HepG2 (cell line): ENCODE results near the gene HNRNPUL2. TPM values are rescaled to one million over a fixed set of nuclear protein-coding genes. Genes with fewer than 3 reads are reported as not detected.

Source experiments
- ATAC-seq: fragments of 200-7000 bp; cut with Tn5 transposase; 3 replicates; pipeline ENCODE4 v1.9.1; 2020; ENCODE audit warnings: mild to moderate bottlenecking, moderate library complexity
- BruUV-seq: library from RNA; stranded (reverse); fragments of 400-500 nt; replicated peaks from 2 replicates; lab custom pipeline; 2021; lab: Mats Ljungman, UMichigan
- CTCF ChIA-PET: fragments of 300-600 bp; formaldehyde crosslinking; extraction: SDS; loops from one replicate; lab custom pipeline; 2021; ENCODE audit warnings: low total read pairs, inconsistent platforms, low intra/inter-chr PET ratio; lab: Yijun Ruan, JAX
- POLR2A ChIA-PET: fragments of 350-600 bp; sonication (Branson Sonifier 250); formaldehyde crosslinking; loops from one replicate; lab custom pipeline; 2020; ENCODE audit warnings: antibody characterized with exemption, inconsistent platforms; lab: Yijun Ruan, JAX
- DNase-seq: peaks from one replicate; pipeline ENCODE4 v3.0.0-alpha.2; 2015; ENCODE audit warnings: low spot score
- FAIRE-seq: peaks from 3 replicates; lab custom pipeline; 2011; peaks lifted over from hg19 to GRCh38; lab: Jason Lieb, UNC
- H2AFZ ChIP-seq: one replicate; pipeline ENCODE4 v1.6.1; 2011; ENCODE audit warnings: low read length, inconsistent platforms
- H3K27ac ChIP-seq: fragments of 300-600 bp; 3 replicates; pipeline ENCODE4 v1.8.0; 2011; ENCODE audit warnings: mixed run types, mild to moderate bottlenecking, mixed read lengths, low read length, inconsistent platforms; ENCODE audit not compliant: insufficient read depth; ENCODE audit errors: extremely low read length
- H3K27me3 ChIP-seq, 2 experiments: fragments of 200-600 bp in 1 of 2; 2 replicates in 1 of 2; 3 replicates in 1 of 2; pipeline versions ENCODE4 v1.6.0 to v1.8.0; 2011; ENCODE audit warnings: low read length in 2 of 2, mild to moderate bottlenecking in 2 of 2, moderate library complexity in 2 of 2, inconsistent platforms in 1 of 2; ENCODE audit not compliant: insufficient read depth in 2 of 2, control insufficient read depth in 1 of 2
- H3K36me3 ChIP-seq, 2 experiments: fragments of 200-600 bp in 1 of 2; replicated peaks in 1 of 2; 2 replicates in 1 of 2; 3 replicates in 1 of 2; pipeline versions ENCODE4 v1.5.1 to v1.8.0; 2011; ENCODE audit warnings: low read length in 2 of 2, inconsistent platforms in 1 of 2; ENCODE audit not compliant: insufficient read depth in 2 of 2, control insufficient read depth in 1 of 2
- H3K4me1 ChIP-seq: 2 replicates; pipeline ENCODE4 v1.5.1; 2012; ENCODE audit warnings: low read length, inconsistent platforms; ENCODE audit not compliant: insufficient read depth
- H3K4me2 ChIP-seq: 2 replicates; pipeline ENCODE4 v1.6.0; 2011; ENCODE audit warnings: low read depth, low read length, inconsistent platforms
- H3K4me3 ChIP-seq, 3 experiments: fragments of 200-600 bp in 1 of 3; sonication (generic), shearing (Covaris generic) in 1 of 3; replicated peaks in 1 of 3; 2 replicates each; pipeline ENCODE4 v1.5.1; 2011 to 2016; ENCODE audit warnings: low read length in 3 of 3, inconsistent platforms in 2 of 3, low read depth in 2 of 3, mild to moderate bottlenecking in 2 of 3, control low read depth in 1 of 3, mixed read lengths in 1 of 3; ENCODE audit not compliant: insufficient read depth in 1 of 3
- H3K79me2 ChIP-seq: one replicate; pipeline ENCODE4 v1.6.1; 2011; ENCODE audit warnings: low read length, inconsistent platforms; ENCODE audit not compliant: insufficient read depth
- H3K9ac ChIP-seq: 2 replicates; pipeline ENCODE4 v1.6.0; 2011; ENCODE audit warnings: mild to moderate bottlenecking, low read depth, low read length, inconsistent platforms; ENCODE audit not compliant: insufficient read depth
- H3K9me3 ChIP-seq: 2 replicates; pipeline ENCODE4 v1.5.1; 2012; ENCODE audit warnings: mild to moderate bottlenecking, low read length
- H4K20me1 ChIP-seq: 2 replicates; pipeline ENCODE4 v1.6.0; 2011; ENCODE audit warnings: inconsistent platforms, mild to moderate bottlenecking, low read length, moderate library complexity; ENCODE audit not compliant: insufficient read depth
- ASH2L ChIP-seq: fragments of 300-600, 200-600 bp; sonication (generic); IDR thresholded peaks from 2 replicates; pipeline ENCODE4 v1.7.0; 2017; ENCODE audit warnings: low read depth, mild to moderate bottlenecking, moderate library complexity, mixed read lengths, low read length; ENCODE audit not compliant: insufficient read length
- CENPT ChIP-seq: sonication (generic); formaldehyde crosslinking; IDR thresholded peaks from 2 replicates; pipeline ENCODE4 v1.8.0; 2022; ENCODE audit warnings: low read depth, mild to moderate bottlenecking, moderate library complexity, missing genetic modification reagents
- DMTF1 ChIP-seq: sonication (generic); formaldehyde crosslinking; IDR thresholded peaks from 2 replicates; pipeline ENCODE4 v1.4.0; 2020; ENCODE audit warnings: mild to moderate bottlenecking, missing genetic modification reagents
- GLI4 ChIP-seq: sonication (generic); formaldehyde crosslinking; IDR thresholded peaks from 2 replicates; pipeline ENCODE4 v1.5.1; 2020; ENCODE audit warnings: missing genetic modification reagents, mild to moderate bottlenecking, moderate library complexity, borderline replicate concordance
- ISL2 ChIP-seq: sonication (generic); formaldehyde crosslinking; IDR thresholded peaks from 2 replicates; pipeline ENCODE4 v1.5.0; 2020; ENCODE audit warnings: missing genetic modification reagents
- MAZ ChIP-seq, 2 experiments: sonication (generic) in 1 of 2; formaldehyde crosslinking in 1 of 2; IDR thresholded peaks; 2 replicates each; pipeline versions ENCODE4 v1.5.0 to v1.6.1; 2012 to 2020; ENCODE audit warnings: low read depth in 2 of 2, mild to moderate bottlenecking in 2 of 2, borderline replicate concordance in 1 of 2, improper control_type of control experiment in 1 of 2, low read length in 1 of 2, missing genetic modification reagents in 1 of 2, moderate library complexity in 1 of 2
- NONO ChIP-seq, 2 experiments: fragments of 450-650 bp in 1 of 2; sonication (generic) in 1 of 2; formaldehyde crosslinking in 1 of 2; IDR thresholded peaks in 1 of 2; conservative IDR thresholded peaks in 1 of 2; 2 replicates each; pipeline versions ENCODE4 v1.6.1 to v1.8.0; 2017 to 2022; ENCODE audit warnings: mild to moderate bottlenecking in 1 of 2, missing genetic modification reagents in 1 of 2, moderate library complexity in 1 of 2
- POLR2G ChIP-seq: fragments of 200-400 bp; formaldehyde crosslinking; IDR thresholded peaks from 2 replicates; pipeline ENCODE4 v1.6.1; 2018; ENCODE audit warnings: mild to moderate bottlenecking, low read depth, low read length, moderate library complexity
- RARA ChIP-seq: IDR thresholded peaks from 2 replicates; pipeline ENCODE4 v1.6.1; 2016; ENCODE audit warnings: missing genetic modification reagents, missing compliant biosample characterization
- TOE1 ChIP-seq: sonication (generic); formaldehyde crosslinking; IDR thresholded peaks from 2 replicates; pipeline ENCODE4 v1.4.0; 2020; ENCODE audit warnings: mild to moderate bottlenecking, missing genetic modification reagents
- YY1 ChIP-seq: IDR thresholded peaks from 2 replicates; pipeline ENCODE4 v1.6.1; 2011; ENCODE audit warnings: low read length, low read depth, moderate library complexity, mild to moderate bottlenecking; ENCODE audit not compliant: insufficient read depth, insufficient replicate concordance
- ZBTB7A ChIP-seq: sonication (generic); formaldehyde crosslinking; IDR thresholded peaks from 2 replicates; pipeline ENCODE4 v1.8.0; 2022; ENCODE audit warnings: mild to moderate bottlenecking, missing genetic modification reagents
- ZFX ChIP-seq: sonication (generic); formaldehyde crosslinking; IDR thresholded peaks from 2 replicates; pipeline ENCODE4 v1.4.0; 2020; ENCODE audit warnings: mild to moderate bottlenecking, low read depth, missing genetic modification reagents, moderate library complexity
- ZNF121 ChIP-seq: sonication (generic); formaldehyde crosslinking; IDR thresholded peaks from 2 replicates; pipeline ENCODE4 v1.5.0; 2020; ENCODE audit warnings: mild to moderate bottlenecking, missing genetic modification reagents
- ZNF20 ChIP-seq: sonication (generic); formaldehyde crosslinking; IDR thresholded peaks from 2 replicates; pipeline ENCODE4 v1.4.0; 2020; ENCODE audit warnings: mild to moderate bottlenecking, moderate library complexity, missing genetic modification reagents
- ZNF224 ChIP-seq: sonication (generic); formaldehyde crosslinking; IDR thresholded peaks from 2 replicates; pipeline ENCODE4 v1.5.0; 2020; ENCODE audit warnings: mild to moderate bottlenecking, missing genetic modification reagents
- ZNF263 ChIP-seq: sonication (generic); formaldehyde crosslinking; IDR thresholded peaks from 2 replicates; pipeline ENCODE4 v1.4.0; 2020; ENCODE audit warnings: missing genetic modification reagents
- ZNF329 ChIP-seq: sonication (generic); formaldehyde crosslinking; IDR thresholded peaks from 2 replicates; pipeline ENCODE4 v1.9.0; 2021; ENCODE audit warnings: low read depth, mild to moderate bottlenecking, missing genetic modification reagents
- ZNF441 ChIP-seq: sonication (generic); formaldehyde crosslinking; IDR thresholded peaks from 2 replicates; pipeline ENCODE4 v1.7.0; 2021; ENCODE audit warnings: missing genetic modification reagents, borderline replicate concordance
- ZNF512 ChIP-seq: sonication (generic); formaldehyde crosslinking; IDR thresholded peaks from 2 replicates; pipeline ENCODE4 v1.4.0; 2020; ENCODE audit warnings: mild to moderate bottlenecking, missing genetic modification reagents
- WGBS: methylation state at CpG from one replicate; pipeline ENCODE4 v1.1.6; 2017; ENCODE audit warnings: low lambda C conversion rate; 5-methylcytosine and 5-hydroxymethylcytosine counted together
- in situ Hi-C: cut with HindIII; loops from 2 replicates; pipeline ENCODE4 v1.10.0; 2017; ENCODE audit warnings: low pct_unique_long_range_greater_than_20kb; ENCODE audit not compliant: extremely low pct_ligation_motif_present
- intact Hi-C: fragments of 100-400 bp; cut with micrococcal nuclease; formaldehyde crosslinking; loops from one replicate; pipeline ENCODE4 v1.10.0; 2022; ENCODE audit not compliant: unreplicated experiment
- polyA plus RNA-seq, 8 experiments: library from polyadenylated mRNA; depleted of rRNA in 3 of 8; stranded (reverse) in 7 of 8; unstranded in 1 of 8; fragments of >200 nt; fragmentation: Illumina TruSeq in 4 of 8; extraction: Trizol in 4 of 8; gene quantifications; 2 replicates each; pipeline versions ENCODE4 v1.2.1 to v1.2.3, GENCODE V29; 2011 to 2016; ENCODE audit warnings: low read depth in 4 of 8, missing spikeins in 1 of 8, mixed read lengths in 1 of 8; ENCODE audit not compliant: insufficient read depth in 1 of 8
- total RNA-seq, 5 experiments: library from RNA; depleted of rRNA; stranded (reverse); fragments of >200 nt; fragmentation: Illumina TruSeq; extraction: Trizol; gene quantifications; 2 replicates each; pipeline ENCODE4 v1.2.3, GENCODE V29; 2016; ENCODE audit warnings: low read depth in 1 of 5

HNRNPUL2 gene
- total and polyA plus RNA-seq, 2 of the 13 experiments (the other 11 are each of a cell fraction or from before 2014, with no cell fraction given): 8.4 to 9.6 TPM

GRCh38 chr11:62727872-62728170 lies 564 bp upstream of the HNRNPUL2 start (continued):
- TF ChIP-seq ASH2L: no peak
- no peak for TF ChIP-seq CENPT (CRISPR knock-in tag)
- TF ChIP-seq ZNF20 (CRISPR knock-in tag): no peak
- TF ChIP-seq TOE1 (CRISPR knock-in tag): no peak
- TF ChIP-seq ZNF441 (CRISPR knock-in tag): no peak
- TF ChIP-seq RARA (CRISPR knock-in tag): no peak
- TF ChIP-seq, all 625 proteins: peak for 25

GRCh38 chr11:62726915-62727164 lies 417 bp downstream of the HNRNPUL2 start:
- H2AFZ ChIP-seq: no peak overlapping the region
- CTCF ChIA-PET: no interaction called here
- TF ChIP-seq ISL2 (no peak), DMTF1 (CRISPR knock-in tag) (peak; percentile 19; the same call in 1 of the 2 replicates), ZFX (CRISPR knock-in tag) (no peak), ZNF512 (CRISPR knock-in tag) (no peak), GLI4 (CRISPR knock-in tag) (peak; percentile 25; the same call in 1 of the 2 replicates), ZNF263 (CRISPR knock-in tag) (peak; percentile 77; the same call in 1 of the 2 replicates), ZNF329 (no peak), MAZ (IDR thresholded peaks at IDR 0.05; ENCODE audit: borderline replicate concordance, low read depth, low read length) (0 out of 2 replicates have a peak, but pooled peaks have one; percentile 56), MAZ (CRISPR knock-in tag; IDR thresholded peaks at IDR 0.05; ENCODE audit: low read depth) (no peak), POLR2G (no peak), ZNF121 (0 out of 2 replicates have a peak, but pooled peaks have one; percentile 2), NONO (IDR thresholded peaks at IDR 0.05) (no peak), NONO (CRISPR knock-in tag; conservative IDR thresholded peaks at IDR 0.05) (no peak), ZNF224 (0 out of 2 replicates have a peak, but pooled peaks have one; percentile 69), ZBTB7A (CRISPR knock-in tag) (0 out of 2 replicates have a peak, but pooled peaks have one; percentile 12), YY1 (peak; percentile 31)

More at GRCh38 chr11:62726915-62727164, 417 bp downstream of the HNRNPUL2 start:
- no peak for ATAC-seq
- H3K79me2 ChIP-seq: peaks cover 68% of the 10 kb centered on the region
- FAIRE-seq: no peak
- peak overlapping the region; percentile 95 for H3K9ac ChIP-seq
- H3K4me2 ChIP-seq: peak overlapping the region; percentile 85
- peak overlapping the region; percentile 99 for H3K27ac ChIP-seq
- H3K9me3 ChIP-seq: no peaks in the 10 kb centered on the region
- in situ Hi-C loops: no loop called here
- H3K4me3 ChIP-seq: peak overlapping the region; percentile 85 to 94 (median 91)
- BruUV-seq: no TSS peak
- H4K20me1 ChIP-seq: peaks cover 30% of the 10 kb centered on the region
- under 1% methylated on average over 23 of the region's 37 CpGs for WGBS
- peaks cover 2 to 29% of the 10 kb centered on the region in 2 experiments for H3K36me3 ChIP-seq
- POLR2A ChIA-PET: interaction anchor here (0.6 to 5.7 kb wide), 36 partner anchors 11 to 324 kb away, joined by 3 to 129 read pairs (median 10); partner anchors contain the start of genes AHNAK, B3GAT3, BSCL2 and C11orf98
- intact Hi-C loops: loop anchor here (5.0 kb wide), 1 partner anchor 115 kb away; no protein-coding TSS in a partner anchor
- peaks cover 0 to 3% of the 10 kb centered on the region in 2 experiments; a peak in 1 of 5 replicates for H3K27me3 ChIP-seq
- H3K4me1 ChIP-seq: peaks cover 49% of the 10 kb centered on the region
- DNase-seq: no peak
